Keratinocyte (primary cell): ENCODE measurements around the gene RAET1E.

Source experiments
- CTCF ChIP-seq, 3 experiments: IDR thresholded peaks in 1 of 3; conservative IDR thresholded peaks in 1 of 3; optimal IDR thresholded peaks in 1 of 3; 2 replicates in 2 of 3; 3 replicates in 1 of 3; pipeline versions ENCODE3 to v1.5.1; 2011; ENCODE audit warnings: low read length in 3 of 3, mild to moderate bottlenecking in 3 of 3, moderate library complexity in 2 of 3, control low read depth in 1 of 3, inconsistent platforms in 1 of 3; ENCODE audit not compliant: insufficient read depth in 2 of 3; ENCODE audit errors: extremely low read depth in 1 of 3
- EZH2 ChIP-seq: IDR thresholded peaks from one replicate; pipeline ENCODE4 v1.6.1; 2012; ENCODE audit warnings: inconsistent platforms, mild to moderate bottlenecking, low read length, moderate library complexity

- TF ChIP-seq CTCF (optimal IDR thresholded peaks at IDR 0.05 in 1 of 3, IDR thresholded peaks at IDR 0.05 in 1 of 3, conservative IDR thresholded peaks at IDR 0.05 in 1 of 3; ENCODE audit: extremely low read depth in 1 of 3, insufficient read depth in 2 of 3, low read length in 3 of 3) (no peak), EZH2 (no peak)
Measured at GRCh38 chr6:149859368-149859767, 38.5 kb downstream of the RAET1E start.
